GM12878 (cell line): Measurements from ENCODE around the gene SPDYA. TPM values are rescaled to one million over a fixed set of nuclear protein-coding genes. Genes with fewer than 3 reads are reported as not detected.
A peak's percentile ranks its signal among the peaks of the same experiment; 100 is the strongest.

Source experiments
- ATAC-seq: fragments of 200-7000 bp; cut with Tn5 transposase; 3 replicates; pipeline ENCODE4 v1.9.1; 2020; ENCODE audit warnings: mild to moderate bottlenecking, moderate library complexity
- BruUV-seq: library from RNA; stranded (reverse); fragments of 400-500 nt; replicated peaks from 2 replicates; lab custom pipeline; 2021; lab: Mats Ljungman, UMichigan
- CTCF ChIA-PET: fragments of 300-600 bp; sonication (Branson Sonifier 250); formaldehyde crosslinking; extraction: SDS; loops from one replicate; lab custom pipeline; 2021; ENCODE audit warnings: inconsistent platforms; lab: Yijun Ruan, JAX
- POLR2A ChIA-PET: fragments of 350-600 bp; formaldehyde crosslinking; extraction: SDS; loops from one replicate; lab custom pipeline; 2021; ENCODE audit warnings: inconsistent platforms; lab: Charles Lee
- RAD21 ChIA-PET: fragments of 300-600 bp; sonication (Branson Sonifier 250); formaldehyde crosslinking; loops from one replicate; lab custom pipeline; 2023; ENCODE audit warnings: antibody characterized with exemption; ENCODE audit not compliant: unreplicated experiment; lab: Charles Lee
- SMC1A ChIA-PET: fragments of 300-600 bp; sonication (Branson Sonifier 250); formaldehyde crosslinking; loops from one replicate; lab custom pipeline; 2023; ENCODE audit not compliant: unreplicated experiment, uncharacterized antibody; lab: Charles Lee
- DNase-seq: peaks from one replicate; pipeline ENCODE4 v3.0.0-alpha.2; 2011; ENCODE audit warnings: low read depth, low spot score
- FAIRE-seq: peaks from 3 replicates; lab custom pipeline; 2011; peaks lifted over from hg19 to GRCh38; lab: Jason Lieb, UNC
- H2AFZ ChIP-seq: 2 replicates; pipeline ENCODE4 v1.6.0; 2011; ENCODE audit warnings: low read depth, low read length, control low read depth; ENCODE audit not compliant: control insufficient read depth
- H3K27ac ChIP-seq: 2 replicates; pipeline ENCODE4 v1.5.1; 2011; ENCODE audit warnings: control low read depth; ENCODE audit not compliant: control insufficient read depth, insufficient read depth
- H3K27me3 ChIP-seq, 2 experiments: replicated peaks in 1 of 2; 2 replicates each; pipeline versions ENCODE4 v1.6.0 to v1.6.1; 2011; ENCODE audit warnings: low read length in 1 of 2; ENCODE audit not compliant: control insufficient read depth in 2 of 2, insufficient read depth in 2 of 2
- H3K36me3 ChIP-seq, 2 experiments: 2 replicates each; pipeline ENCODE4 v1.5.1; 2011; ENCODE audit warnings: low read length in 1 of 2; ENCODE audit not compliant: control insufficient read depth in 2 of 2, insufficient read depth in 2 of 2
- H3K4me1 ChIP-seq: 2 replicates; pipeline ENCODE4 v1.6.1; 2011; ENCODE audit warnings: mild to moderate bottlenecking, low read length, moderate library complexity, mixed read lengths; ENCODE audit not compliant: control insufficient read depth, insufficient read depth
- H3K4me2 ChIP-seq: 2 replicates; pipeline ENCODE4 v1.6.0; 2011; ENCODE audit warnings: control low read depth; ENCODE audit not compliant: control insufficient read depth, insufficient read depth
- H3K4me3 ChIP-seq: fragments of 200-600 bp; sonication (generic); 2 replicates; pipeline ENCODE4 v1.5.1; 2016
- H3K79me2 ChIP-seq: 2 replicates; pipeline ENCODE4 v1.6.0; 2011; ENCODE audit warnings: low read length; ENCODE audit not compliant: control insufficient read depth, insufficient read depth
- H3K9ac ChIP-seq: 2 replicates; pipeline ENCODE4 v1.8.0; 2011; ENCODE audit warnings: low read length, control low read depth, mixed read lengths; ENCODE audit not compliant: control insufficient read depth, insufficient read depth
- H3K9me3 ChIP-seq: replicated peaks from 3 replicates; pipeline ENCODE4 v1.5.1; 2011; ENCODE audit warnings: mild to moderate bottlenecking, low read length; ENCODE audit not compliant: control insufficient read depth, insufficient read depth
- H4K20me1 ChIP-seq: 2 replicates; pipeline ENCODE4 v1.6.0; 2011; ENCODE audit not compliant: control insufficient read depth, insufficient read depth
- EZH2 ChIP-seq: IDR thresholded peaks from 2 replicates; pipeline ENCODE4 v1.6.1; 2012; ENCODE audit warnings: low read depth, mild to moderate bottlenecking, control low read depth, inconsistent platforms, low read length, borderline replicate concordance; ENCODE audit not compliant: control insufficient read depth
- MAX ChIP-seq: IDR thresholded peaks from 2 replicates; pipeline ENCODE4 v1.6.1; 2012; ENCODE audit warnings: low read depth, low read length, improper control_type of control experiment
- MTA3 ChIP-seq: IDR thresholded peaks from 2 replicates; pipeline ENCODE4 v1.6.1; 2012; ENCODE audit warnings: low read length, inconsistent platforms, borderline replicate concordance
- MYC ChIP-seq: IDR thresholded peaks from 2 replicates; pipeline ENCODE4 v1.6.1; 2011; ENCODE audit warnings: mild to moderate bottlenecking, low read length, moderate library complexity, inconsistent platforms; ENCODE audit not compliant: insufficient read depth, insufficient replicate concordance, insufficient read length, severe bottlenecking
- NFYA ChIP-seq: IDR thresholded peaks from 2 replicates; pipeline ENCODE4 v1.6.1; 2011; ENCODE audit warnings: low read depth, mild to moderate bottlenecking, low read length, improper control_type of control experiment, borderline replicate concordance
- PAX5 ChIP-seq: IDR thresholded peaks from 2 replicates; pipeline ENCODE4 v1.6.1; 2011; ENCODE audit warnings: low read depth, low read length, borderline replicate concordance
- PKNOX1 ChIP-seq: fragments of 450-650 bp; IDR thresholded peaks from 2 replicates; pipeline ENCODE4 v1.6.1; 2016; ENCODE audit warnings: mild to moderate bottlenecking
- RAD51 ChIP-seq: fragments of 450-650 bp; IDR thresholded peaks from 2 replicates; pipeline ENCODE4 v1.6.1; 2016; ENCODE audit warnings: moderate library complexity, mild to moderate bottlenecking, inconsistent platforms
- RUNX3 ChIP-seq: IDR thresholded peaks from 2 replicates; pipeline ENCODE4 v1.6.1; 2012; ENCODE audit warnings: low read length, inconsistent platforms
- STAT3 ChIP-seq: IDR thresholded peaks from 2 replicates; pipeline ENCODE4 v1.6.1; 2011; ENCODE audit warnings: low read depth, low read length, improper control_type of control experiment
- WRNIP1 ChIP-seq: IDR thresholded peaks from 2 replicates; pipeline ENCODE4 v1.6.1; 2011; ENCODE audit warnings: low read depth, low read length, improper control_type of control experiment, borderline replicate concordance
- YY1 ChIP-seq: IDR thresholded peaks from 2 replicates; pipeline ENCODE4 v1.6.1; 2011; ENCODE audit warnings: low read depth, mild to moderate bottlenecking, low read length
- WGBS: methylation state at CpG from one replicate; pipeline ENCODE4 v1.1.6; 2016; ENCODE audit warnings: low lambda C conversion rate; ENCODE audit not compliant: insufficient replicate concordance, insufficient coverage; ENCODE audit errors: missing lambda C conversion rate; 5-methylcytosine and 5-hydroxymethylcytosine counted together
- in situ Hi-C: fragments of 300-500 bp; cut with MboI; formaldehyde crosslinking; loops from 9 replicates; pipeline ENCODE4 v1.14.3; 2018; ENCODE audit warnings: mixed read lengths
- intact Hi-C: fragments of 100-400 bp; cut with micrococcal nuclease; formaldehyde crosslinking; loops from one replicate; pipeline ENCODE4 v1.14.2; 2022; ENCODE audit not compliant: unreplicated experiment
- polyA plus RNA-seq, 11 experiments: library from polyadenylated mRNA; depleted of rRNA in 4 of 11; unstranded in 6 of 11; stranded (reverse) in 5 of 11; fragments of >200 nt; fragmentation: Nextera tagmentation in 4 of 11; fragmentation: Illumina TruSeq in 1 of 11; extraction: Ambion mirVana in 4 of 11; extraction: Trizol in 1 of 11; gene quantifications; 1 replicate in 1 of 11; 2 replicates in 10 of 11; pipeline versions ENCODE4 v1.2.1 to v1.2.3, GENCODE V29; 2011 to 2016; ENCODE audit warnings: inconsistent platforms in 2 of 11, missing spikeins in 2 of 11, low read depth in 1 of 11
- total RNA-seq, 4 experiments: library from RNA; depleted of rRNA in 3 of 4; stranded (reverse); fragments of >200 nt in 3 of 4; fragmentation: Illumina TruSeq in 1 of 4; extraction: Trizol in 1 of 4; gene quantifications; 2 replicates each; pipeline versions ENCODE4 v1.2.1 to v1.2.3, GENCODE V29; 2013 to 2021
- TF ChIP-seq, protein P1 (sequence below): IDR thresholded peaks from 2 replicates; pipeline ENCODE4 v1.6.1; 2011; ENCODE audit warnings: low read depth, low read length, improper control_type of control experiment, borderline replicate concordance
- TF ChIP-seq, protein P2 (sequence below): fragments of 450-650 bp; IDR thresholded peaks from 2 replicates; pipeline ENCODE4 v1.6.1; 2016; ENCODE audit warnings: mild to moderate bottlenecking, moderate library complexity, borderline replicate concordance
- TF ChIP-seq, protein P3 (sequence below): fragments of 450-650 bp; IDR thresholded peaks from 2 replicates; pipeline ENCODE4 v1.6.1; 2014; ENCODE audit warnings: mild to moderate bottlenecking

SPDYA gene
- total and polyA plus RNA-seq, 10 of the 15 experiments (the other 5 are each of a cell fraction or from before 2014, with no cell fraction given): 0.12 to 2.4 (median 0.50) TPM

DNA sequence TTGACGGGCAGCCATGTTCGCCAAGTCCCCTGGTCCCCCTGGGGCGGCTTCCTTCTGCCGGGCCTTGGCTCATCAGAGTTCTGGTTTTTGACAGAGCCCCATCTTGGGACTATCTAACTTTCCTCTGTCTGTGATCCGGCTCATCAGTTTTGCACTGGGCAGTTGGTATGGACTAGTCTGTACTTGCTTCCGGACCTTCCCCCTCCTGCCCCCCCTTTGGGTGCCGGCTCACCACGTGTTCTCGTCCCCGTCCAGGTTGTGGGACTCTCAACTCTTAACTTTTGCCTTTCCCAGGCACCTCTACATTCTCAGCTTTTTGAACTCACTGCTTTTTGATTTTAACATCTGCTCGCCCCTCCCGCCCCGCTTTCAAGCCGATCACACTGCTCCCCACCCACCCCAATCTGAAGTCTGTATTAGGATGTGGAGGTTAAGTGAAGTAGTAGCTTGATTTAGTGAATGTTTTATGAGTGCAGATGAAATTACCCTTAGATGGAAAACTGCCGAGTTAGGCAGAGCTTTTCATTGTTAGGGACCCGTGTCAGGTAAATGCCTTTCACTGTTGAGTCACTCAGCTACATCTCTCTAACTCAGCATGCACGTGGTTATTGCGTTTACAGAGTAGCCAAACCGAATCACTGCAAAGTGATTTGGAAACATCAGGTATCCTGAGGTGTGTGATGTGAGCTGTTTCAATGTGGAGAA, 84.7 kb downstream of the SPDYA start:
- RAD21 ChIA-PET: interaction anchor here (1.0 kb wide), 1 partner anchor 25 kb away, joined by 3 read pairs; the partner anchor contains the start of gene TRMT61B
- Histone ChIP-seq H3K4me3 (peak overlapping the region; percentile 97), H4K20me1 (no peaks in the 10 kb centered on the region), H3K4me1 (no peaks in the 10 kb centered on the region), H3K27me3 (no peaks in the 10 kb centered on the region), H3K9ac (peak overlapping the region; percentile 91), H3K4me2 (peak overlapping the region; percentile 52), H3K79me2 (peaks cover 59% of the 10 kb centered on the region), H3K27ac (peak overlapping the region; percentile 88), H3K9me3 (no peaks in the 10 kb centered on the region), H2AFZ (no peak overlapping the region), H3K36me3 (no peaks in the 10 kb centered on the region)
- CTCF ChIA-PET: interaction anchor here (1.3 to 2.5 kb wide), 3 partner anchors 9 to 25 kb away, joined by 4 to 11 read pairs (median 7); partner anchors contain the start of gene TRMT61B
- in situ Hi-C loops: no loop called here
- SMC1A ChIA-PET: interaction anchor here (1.0 to 1.6 kb wide), 3 partner anchors 25 to 28 kb away, joined by 3 to 8 read pairs (median 3); partner anchors contain the start of gene TRMT61B
- under 1% methylated on average over 19 of the region's 19 CpGs for WGBS
- BruUV-seq: no TSS peak
- no peak for FAIRE-seq
- intact Hi-C loops: loop anchor here (5.0 to 10.0 kb wide), 2 partner anchors 141 to 328 kb away; partner anchors contain the start of gene PPP1CB
- POLR2A ChIA-PET: interaction anchor here (0.9 to 2.6 kb wide), 4 partner anchors 10 to 25 kb away, joined by 3 to 13 read pairs (median 11); partner anchors contain the start of gene TRMT61B
- peak; percentile 57 for ATAC-seq
- no peak for DNase-seq
- TF ChIP-seq MYC (peak; percentile 10), WRNIP1 (no peak), NFYA (no peak), YY1 (peak; percentile 68), STAT3 (no peak), MTA3 (no peak), RAD51 (peak; percentile 60), EZH2 (no peak), PAX5 (no peak), PKNOX1 (peak; percentile 55), RUNX3 (no peak), MAX (peak; percentile 57)
- TF ChIP-seq, protein P1, sequence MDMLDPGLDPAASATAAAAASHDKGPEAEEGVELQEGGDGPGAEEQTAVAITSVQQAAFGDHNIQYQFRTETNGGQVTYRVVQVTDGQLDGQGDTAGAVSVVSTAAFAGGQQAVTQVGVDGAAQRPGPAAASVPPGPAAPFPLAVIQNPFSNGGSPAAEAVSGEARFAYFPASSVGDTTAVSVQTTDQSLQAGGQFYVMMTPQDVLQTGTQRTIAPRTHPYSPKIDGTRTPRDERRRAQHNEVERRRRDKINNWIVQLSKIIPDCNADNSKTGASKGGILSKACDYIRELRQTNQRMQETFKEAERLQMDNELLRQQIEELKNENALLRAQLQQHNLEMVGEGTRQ: peak; percentile 9; the same call in 1 of the 2 replicates
- TF ChIP-seq, protein P2, sequence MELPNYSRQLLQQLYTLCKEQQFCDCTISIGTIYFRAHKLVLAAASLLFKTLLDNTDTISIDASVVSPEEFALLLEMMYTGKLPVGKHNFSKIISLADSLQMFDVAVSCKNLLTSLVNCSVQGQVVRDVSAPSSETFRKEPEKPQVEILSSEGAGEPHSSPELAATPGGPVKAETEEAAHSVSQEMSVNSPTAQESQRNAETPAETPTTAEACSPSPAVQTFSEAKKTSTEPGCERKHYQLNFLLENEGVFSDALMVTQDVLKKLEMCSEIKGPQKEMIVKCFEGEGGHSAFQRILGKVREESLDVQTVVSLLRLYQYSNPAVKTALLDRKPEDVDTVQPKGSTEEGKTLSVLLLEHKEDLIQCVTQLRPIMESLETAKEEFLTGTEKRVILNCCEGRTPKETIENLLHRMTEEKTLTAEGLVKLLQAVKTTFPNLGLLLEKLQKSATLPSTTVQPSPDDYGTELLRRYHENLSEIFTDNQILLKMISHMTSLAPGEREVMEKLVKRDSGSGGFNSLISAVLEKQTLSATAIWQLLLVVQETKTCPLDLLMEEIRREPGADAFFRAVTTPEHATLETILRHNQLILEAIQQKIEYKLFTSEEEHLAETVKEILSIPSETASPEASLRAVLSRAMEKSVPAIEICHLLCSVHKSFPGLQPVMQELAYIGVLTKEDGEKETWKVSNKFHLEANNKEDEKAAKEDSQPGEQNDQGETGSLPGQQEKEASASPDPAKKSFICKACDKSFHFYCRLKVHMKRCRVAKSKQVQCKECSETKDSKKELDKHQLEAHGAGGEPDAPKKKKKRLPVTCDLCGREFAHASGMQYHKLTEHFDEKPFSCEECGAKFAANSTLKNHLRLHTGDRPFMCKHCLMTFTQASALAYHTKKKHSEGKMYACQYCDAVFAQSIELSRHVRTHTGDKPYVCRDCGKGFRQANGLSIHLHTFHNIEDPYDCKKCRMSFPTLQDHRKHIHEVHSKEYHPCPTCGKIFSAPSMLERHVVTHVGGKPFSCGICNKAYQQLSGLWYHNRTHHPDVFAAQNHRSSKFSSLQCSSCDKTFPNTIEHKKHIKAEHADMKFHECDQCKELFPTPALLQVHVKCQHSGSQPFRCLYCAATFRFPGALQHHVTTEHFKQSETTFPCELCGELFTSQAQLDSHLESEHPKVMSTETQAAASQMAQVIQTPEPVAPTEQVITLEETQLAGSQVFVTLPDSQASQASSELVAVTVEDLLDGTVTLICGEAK: no peak
- TF ChIP-seq, protein P3, sequence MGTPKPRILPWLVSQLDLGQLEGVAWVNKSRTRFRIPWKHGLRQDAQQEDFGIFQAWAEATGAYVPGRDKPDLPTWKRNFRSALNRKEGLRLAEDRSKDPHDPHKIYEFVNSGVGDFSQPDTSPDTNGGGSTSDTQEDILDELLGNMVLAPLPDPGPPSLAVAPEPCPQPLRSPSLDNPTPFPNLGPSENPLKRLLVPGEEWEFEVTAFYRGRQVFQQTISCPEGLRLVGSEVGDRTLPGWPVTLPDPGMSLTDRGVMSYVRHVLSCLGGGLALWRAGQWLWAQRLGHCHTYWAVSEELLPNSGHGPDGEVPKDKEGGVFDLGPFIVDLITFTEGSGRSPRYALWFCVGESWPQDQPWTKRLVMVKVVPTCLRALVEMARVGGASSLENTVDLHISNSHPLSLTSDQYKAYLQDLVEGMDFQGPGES: no peak
